GM12892 (cell line): Measurements from ENCODE around the gene PDCD1LG2.

Experiments used
- POLR2A ChIP-seq: IDR thresholded peaks from 2 replicates; pipeline ENCODE4 v1.6.1; 2011; ENCODE audit warnings: low read depth, low read length, control low read depth
- POLR2AphosphoS5 ChIP-seq: IDR thresholded peaks from 2 replicates; pipeline ENCODE4 v1.6.1; 2011; ENCODE audit warnings: low read depth, low read length, control low read depth

GRCh38 chr9:5468850-5469249 lies 41.5 kb upstream of the PDCD1LG2 start:
- TF ChIP-seq POLR2A (no peak), POLR2AphosphoS5 (no peak)
